Activated CD8-positive, alpha-beta T cell treated with anti-CD3 and anti-CD28 coated beads, Interleukin-2, amount 10 ng/mL, durations not matched to agents 7 days and 5 days (primary cell): ENCODE data around the gene ZC3H18. TPM values are rescaled to one million over a fixed set of nuclear protein-coding genes. Genes with fewer than 3 reads are reported as not detected.

ENCODE experiments used
- ATAC-seq: fragments of 150-1000 bp; cut with Tn5 transposase; one replicate; pipeline ENCODE4 v1.10.0; 2021; ENCODE audit warnings: moderate library complexity
- CTCF ChIA-PET: fragments of 350-600 bp; sonication (Branson Sonifier 250); formaldehyde crosslinking; loops from one replicate; lab custom pipeline; 2021; ENCODE audit warnings: antibody characterized with exemption; lab: Charles Lee
- POLR2A ChIA-PET: fragments of 350-600 bp; sonication (Branson Sonifier 250); formaldehyde crosslinking; loops from one replicate; lab custom pipeline; 2021; ENCODE audit warnings: antibody characterized with exemption; lab: Charles Lee
- DNase-seq: peaks from one replicate; pipeline ENCODE4 v3.0.0-alpha.2; 2020
- H3K27ac Mint-ChIP-seq: one replicate; pipeline ENCODE4 v1.8.0; 2021; ENCODE audit warnings: mild to moderate bottlenecking, mixed read lengths
- H3K27me3 Mint-ChIP-seq: one replicate; pipeline ENCODE4 v1.8.0; 2021; ENCODE audit warnings: low read depth, mixed read lengths
- H3K36me3 Mint-ChIP-seq: one replicate; pipeline ENCODE4 v1.8.0; 2021; ENCODE audit warnings: low read depth, mixed read lengths
- H3K4me1 Mint-ChIP-seq: one replicate; pipeline ENCODE4 v1.8.0; 2021; ENCODE audit warnings: low read depth, mixed read lengths
- H3K4me3 Mint-ChIP-seq: one replicate; pipeline ENCODE4 v1.8.0; 2021; ENCODE audit warnings: mild to moderate bottlenecking, mixed read lengths
- H3K9me3 Mint-ChIP-seq: one replicate; pipeline ENCODE4 v1.8.0; 2022; ENCODE audit warnings: mixed read lengths; ENCODE audit not compliant: insufficient read depth
- total RNA-seq, 2 experiments: library from RNA; stranded (reverse); gene quantifications; one replicate each; pipeline ENCODE4 v1.2.3, GENCODE V29; 2021

The ZC3H18 gene
- 10 to 100 TPM; 80.9 to 90.0 TPM for total RNA-seq

- peak within 1 kb of the TSS; percentile 88 for H3K4me3 Mint-ChIP-seq
- H3K27me3 Mint-ChIP-seq: no peaks in the 10 kb centered on the region
- ChIA-PET CTCF (interaction anchor here (1.0 to 2.5 kb wide), 12 partner anchors 8 to 134 kb away, joined by 3 to 8 read pairs (median 5); partner anchors contain the start of gene MVD), POLR2A (interaction anchor here (0.9 to 1.8 kb wide), 15 partner anchors 9 to 241 kb away, joined by 3 to 6 read pairs (median 4); no protein-coding TSS in a partner anchor)
- peaks cover 23% of the 10 kb centered on the region for H3K36me3 Mint-ChIP-seq
- peaks cover 41% of the 10 kb centered on the region for H3K4me1 Mint-ChIP-seq
- peak within 1 kb of the TSS; percentile 88 for H3K27ac Mint-ChIP-seq
- peak; percentile 97 for DNase-seq
- H3K9me3 Mint-ChIP-seq: no peaks in the 10 kb centered on the region
- peak; percentile 89 for ATAC-seq
Measured at GRCh38 chr16:88569985-88570690, at the start of gene ZC3H18. TSS of gene ZC3H18 (plus strand) at chr16:88570403. CDS start at chr16:88577124, 6,721 bp downstream.

- no peaks in the 10 kb centered on the region for H3K27me3 Mint-ChIP-seq
- H3K4me3 Mint-ChIP-seq: no peak overlapping the region
- POLR2A ChIA-PET: no interaction called here
- ATAC-seq (no peak), DNase-seq (no peak)
- H3K9me3 Mint-ChIP-seq: no peaks in the 10 kb centered on the region
- CTCF ChIA-PET: no interaction called here
- no peaks in the 10 kb centered on the region for H3K36me3 Mint-ChIP-seq
- H3K27ac Mint-ChIP-seq: no peak overlapping the region
- H3K4me1 Mint-ChIP-seq: peaks cover 7% of the 10 kb centered on the region
Measured at GRCh38 chr16:88521674-88522073, 48.5 kb upstream of the ZC3H18 start.

GRCh38 chr16:88522276-88522949 lies 47.8 kb upstream of the ZC3H18 start:
- H3K4me1 Mint-ChIP-seq: peaks cover 7% of the 10 kb centered on the region
- H3K4me3 Mint-ChIP-seq: no peak overlapping the region
- no peaks in the 10 kb centered on the region for H3K27me3 Mint-ChIP-seq
- H3K36me3 Mint-ChIP-seq: no peaks in the 10 kb centered on the region
- no peaks in the 10 kb centered on the region for H3K9me3 Mint-ChIP-seq
- ATAC-seq (no peak), DNase-seq (no peak)
- POLR2A ChIA-PET: no interaction called here
- CTCF ChIA-PET: interaction anchor here (0.7 kb wide), 1 partner anchor 1342 kb away, joined by 4 read pairs; no protein-coding TSS in a partner anchor
- H3K27ac Mint-ChIP-seq: no peak overlapping the region

- no peak overlapping the region for H3K4me3 Mint-ChIP-seq
- H3K27ac Mint-ChIP-seq: no peak overlapping the region
- ChIA-PET CTCF (no interaction called here), POLR2A (no interaction called here)
- no peaks in the 10 kb centered on the region for H3K36me3 Mint-ChIP-seq
- H3K27me3 Mint-ChIP-seq: no peaks in the 10 kb centered on the region
- DNase-seq (no peak), ATAC-seq (no peak)
- H3K9me3 Mint-ChIP-seq: no peaks in the 10 kb centered on the region
- peaks cover 7% of the 10 kb centered on the region for H3K4me1 Mint-ChIP-seq
Measured at GRCh38 chr16:88523309-88524161, 46.7 kb upstream of the ZC3H18 start.

GRCh38 chr16:88524274-88524972 lies 45.8 kb upstream of the ZC3H18 start:
- POLR2A ChIA-PET: no interaction called here
- Mint-ChIP-seq H3K36me3 (no peaks in the 10 kb centered on the region), H3K4me1 (peaks cover 7% of the 10 kb centered on the region), H3K27me3 (no peaks in the 10 kb centered on the region), H3K9me3 (no peaks in the 10 kb centered on the region), H3K27ac (no peak overlapping the region), H3K4me3 (no peak overlapping the region)
- ATAC-seq (no peak), DNase-seq (no peak)
- CTCF ChIA-PET: no interaction called here

- Mint-ChIP-seq H3K9me3 (no peaks in the 10 kb centered on the region), H3K4me3 (no peak overlapping the region), H3K27me3 (no peaks in the 10 kb centered on the region), H3K36me3 (no peaks in the 10 kb centered on the region), H3K4me1 (peaks cover 7% of the 10 kb centered on the region), H3K27ac (no peak overlapping the region)
- ATAC-seq (no peak), DNase-seq (no peak)
- CTCF ChIA-PET: no interaction called here
- POLR2A ChIA-PET: interaction anchor here (0.9 to 1.3 kb wide), 2 partner anchors 25 to 66 kb away, joined by 3 read pairs; no protein-coding TSS in a partner anchor
Measured at GRCh38 chr16:88524973-88525662, 45.1 kb upstream of the ZC3H18 start.

GRCh38 chr16:88525663-88525990 lies 44.6 kb upstream of the ZC3H18 start:
- H3K4me3 Mint-ChIP-seq: no peak overlapping the region
- POLR2A ChIA-PET: interaction anchor here (0.9 to 1.3 kb wide), 2 partner anchors 24 to 66 kb away, joined by 3 read pairs; no protein-coding TSS in a partner anchor
- no peak for ATAC-seq

GRCh38 chr16:88526008-88526905 lies 43.9 kb upstream of the ZC3H18 start:
- H3K27me3 Mint-ChIP-seq: no peaks in the 10 kb centered on the region
- H3K9me3 Mint-ChIP-seq: no peaks in the 10 kb centered on the region
- no peak for ATAC-seq
- CTCF ChIA-PET: no interaction called here
- H3K4me1 Mint-ChIP-seq: peaks cover 7% of the 10 kb centered on the region
- no peak for DNase-seq
- no peak overlapping the region for H3K4me3 Mint-ChIP-seq
- no peak overlapping the region for H3K27ac Mint-ChIP-seq
- POLR2A ChIA-PET: interaction anchor here (0.6 to 1.3 kb wide), 3 partner anchors 23 to 681 kb away, joined by 3 read pairs; no protein-coding TSS in a partner anchor
- H3K36me3 Mint-ChIP-seq: no peaks in the 10 kb centered on the region

More at GRCh38 chr16:88525663-88525990, 44.6 kb upstream of the ZC3H18 start:
- no peak for DNase-seq
- H3K27me3 Mint-ChIP-seq: no peaks in the 10 kb centered on the region
- no peaks in the 10 kb centered on the region for H3K36me3 Mint-ChIP-seq
- no peak overlapping the region for H3K27ac Mint-ChIP-seq
- H3K9me3 Mint-ChIP-seq: no peaks in the 10 kb centered on the region
- peaks cover 7% of the 10 kb centered on the region for H3K4me1 Mint-ChIP-seq
- CTCF ChIA-PET: no interaction called here

- ChIA-PET POLR2A (interaction anchor here (0.6 kb wide), 1 partner anchor 680 kb away, joined by 3 read pairs; no protein-coding TSS in a partner anchor), CTCF (no interaction called here)
- no peaks in the 10 kb centered on the region for H3K9me3 Mint-ChIP-seq
- H3K4me1 Mint-ChIP-seq: peaks cover 7% of the 10 kb centered on the region
- no peak for DNase-seq
- H3K36me3 Mint-ChIP-seq: peaks cover under 1% of the 10 kb centered on the region
- ATAC-seq: no peak
- H3K4me3 Mint-ChIP-seq: no peak overlapping the region
- no peaks in the 10 kb centered on the region for H3K27me3 Mint-ChIP-seq
- no peak overlapping the region for H3K27ac Mint-ChIP-seq
Measured at GRCh38 chr16:88526906-88527185, 43.4 kb upstream of the ZC3H18 start.

- ChIA-PET POLR2A (no interaction called here), CTCF (no interaction called here)
- ATAC-seq (peak; percentile 75), DNase-seq (peak; percentile 66)
- Mint-ChIP-seq H3K36me3 (peaks cover 1% of the 10 kb centered on the region), H3K27ac (no peak overlapping the region), H3K27me3 (no peaks in the 10 kb centered on the region), H3K4me3 (no peak overlapping the region), H3K4me1 (peaks cover 7% of the 10 kb centered on the region), H3K9me3 (no peaks in the 10 kb centered on the region)
Measured at GRCh38 chr16:88527186-88527936, 42.8 kb upstream of the ZC3H18 start.
